H9 (cell line): ENCODE results near the gene NPBWR2. TPM values are rescaled to one million over a fixed set of nuclear protein-coding genes. Genes with fewer than 3 reads are reported as not detected.
"Not testable (repeated sequence)": the region's sequence is repeated elsewhere in the genome, so short reads cannot be mapped to it uniquely, and the experiment has no call there.

Experiments used
- DNase-seq: peaks from one replicate; pipeline ENCODE4 v3.0.0-alpha.2; 2017
- H2AFZ ChIP-seq: one replicate; pipeline ENCODE4 v1.6.1; 2013; ENCODE audit warnings: mild to moderate bottlenecking, low read length, control low read depth, moderate library complexity
- H2AK5ac ChIP-seq: 2 replicates; pipeline ENCODE4 v1.6.1; 2013; ENCODE audit warnings: low read length, control low read depth, mixed read lengths; ENCODE audit not compliant: insufficient read length
- H2BK120ac ChIP-seq: one replicate; pipeline ENCODE4 v1.6.1; 2013; ENCODE audit warnings: low read depth, mild to moderate bottlenecking, low read length, control low read depth, inconsistent platforms; ENCODE audit not compliant: poor library complexity, severe bottlenecking
- H2BK12ac ChIP-seq: 2 replicates; pipeline ENCODE4 v1.6.1; 2013; ENCODE audit warnings: low read length, control low read depth, mixed read lengths, low read depth; ENCODE audit not compliant: insufficient read length
- H2BK15ac ChIP-seq: 2 replicates; pipeline ENCODE4 v1.6.1; 2013; ENCODE audit warnings: low read depth, low read length, control low read depth
- H2BK20ac ChIP-seq: one replicate; pipeline ENCODE4 v1.6.1; 2013; ENCODE audit warnings: low read depth, mild to moderate bottlenecking, low read length, control low read depth, inconsistent platforms; ENCODE audit not compliant: poor library complexity, severe bottlenecking
- H2BK5ac ChIP-seq: 2 replicates; pipeline ENCODE4 v1.6.1; 2013; ENCODE audit warnings: low read length, control low read depth, mixed read lengths; ENCODE audit not compliant: insufficient read length
- H3K14ac ChIP-seq: 2 replicates; pipeline ENCODE4 v1.6.1; 2013; ENCODE audit warnings: low read length, control low read depth; ENCODE audit not compliant: insufficient read depth
- H3K18ac ChIP-seq: 2 replicates; pipeline ENCODE4 v1.6.1; 2013; ENCODE audit warnings: low read depth, mild to moderate bottlenecking, mixed read lengths, low read length, control low read depth; ENCODE audit not compliant: insufficient read length
- H3K23ac ChIP-seq: 2 replicates; pipeline ENCODE4 v1.6.1; 2013; ENCODE audit warnings: low read length, control low read depth, mixed read lengths, low read depth; ENCODE audit not compliant: insufficient read length
- H3K23me2 ChIP-seq: 2 replicates; pipeline ENCODE4 v1.6.1; 2013; ENCODE audit warnings: low read depth, mild to moderate bottlenecking, mixed read lengths, low read length, control low read depth; ENCODE audit not compliant: insufficient read length, poor library complexity, severe bottlenecking
- H3K27ac ChIP-seq: 2 replicates; pipeline ENCODE4 v1.5.1; 2013; ENCODE audit warnings: low read length, control low read depth, mixed read lengths, low read depth; ENCODE audit not compliant: insufficient read length
- H3K27me3 ChIP-seq: 2 replicates; pipeline ENCODE4 v1.6.1; 2013; ENCODE audit warnings: low read length, control low read depth, inconsistent platforms; ENCODE audit not compliant: insufficient read depth
- H3K4ac ChIP-seq: 2 replicates; pipeline ENCODE4 v1.6.1; 2013; ENCODE audit warnings: low read depth, mild to moderate bottlenecking, control low read depth, inconsistent platforms, low read length, moderate library complexity
- H3K4me1 ChIP-seq: 2 replicates; pipeline ENCODE4 v1.6.1; 2013; ENCODE audit warnings: low read length, control low read depth, inconsistent platforms; ENCODE audit not compliant: insufficient read depth
- H3K4me2 ChIP-seq: 2 replicates; pipeline ENCODE4 v1.6.1; 2013; ENCODE audit warnings: low read length, control low read depth, mixed read lengths; ENCODE audit not compliant: insufficient read length, insufficient read depth
- H3K56ac ChIP-seq: 2 replicates; pipeline ENCODE4 v1.6.1; 2013; ENCODE audit warnings: low read depth, mild to moderate bottlenecking, mixed read lengths, low read length, control low read depth; ENCODE audit not compliant: insufficient read length
- H3K79me1 ChIP-seq: 2 replicates; pipeline ENCODE4 v1.6.1; 2013; ENCODE audit warnings: low read depth, mild to moderate bottlenecking, moderate library complexity, low read length, control low read depth, inconsistent platforms; ENCODE audit not compliant: insufficient read depth, poor library complexity, severe bottlenecking
- H3K79me2 ChIP-seq: 2 replicates; pipeline ENCODE4 v1.6.1; 2013; ENCODE audit warnings: low read length, control low read depth, inconsistent platforms; ENCODE audit not compliant: insufficient read depth
- H3K9ac ChIP-seq: 2 replicates; pipeline ENCODE4 v1.6.1; 2013; ENCODE audit warnings: low read length, control low read depth, mixed read lengths; ENCODE audit not compliant: insufficient read length; ENCODE audit errors: extremely low read depth
- H3K9me3 ChIP-seq: one replicate; pipeline ENCODE4 v1.6.1; 2013; ENCODE audit warnings: low read depth, low read length, inconsistent platforms; ENCODE audit not compliant: control insufficient read depth
- H3T11ph ChIP-seq: one replicate; pipeline ENCODE4 v1.6.1; 2013; ENCODE audit warnings: mild to moderate bottlenecking, low read length, control low read depth, inconsistent platforms
- H4K20me1 ChIP-seq: one replicate; pipeline ENCODE4 v1.6.1; 2013; ENCODE audit not compliant: control insufficient read depth, insufficient read length, insufficient read depth
- H4K5ac ChIP-seq: 2 replicates; pipeline ENCODE4 v1.6.1; 2013; ENCODE audit warnings: low read depth, mild to moderate bottlenecking, mixed read lengths, low read length, control low read depth; ENCODE audit not compliant: insufficient read length
- H4K8ac ChIP-seq: replicated peaks from 2 replicates; pipeline ENCODE4 v1.6.1; 2013; ENCODE audit warnings: low read length, control low read depth, mixed read lengths, low read depth; ENCODE audit not compliant: insufficient read length
- H4K91ac ChIP-seq: 2 replicates; pipeline ENCODE4 v1.6.1; 2013; ENCODE audit warnings: low read depth, mild to moderate bottlenecking, moderate library complexity, mixed read lengths, low read length, control low read depth; ENCODE audit not compliant: insufficient read length
- H3K27ac Mint-ChIP-seq, 3 experiments: 2 replicates in 2 of 3; 3 replicates in 1 of 3; pipeline ENCODE4 v1.8.0; 2020 to 2021; ENCODE audit warnings: mixed read lengths in 3 of 3, mild to moderate bottlenecking in 1 of 3, moderate library complexity in 1 of 3
- H3K27me3 Mint-ChIP-seq: 2 replicates; pipeline ENCODE4 v1.8.0; 2021; ENCODE audit warnings: low read depth, mild to moderate bottlenecking, moderate library complexity, mixed read lengths
- H3K36me3 Mint-ChIP-seq, 3 experiments: 2 replicates in 2 of 3; 3 replicates in 1 of 3; pipeline ENCODE4 v1.8.0; 2020 to 2021; ENCODE audit warnings: low read depth in 3 of 3, mixed read lengths in 3 of 3; ENCODE audit not compliant: insufficient read depth in 1 of 3
- H3K4me1 Mint-ChIP-seq, 2 experiments: 2 replicates each; pipeline ENCODE4 v1.8.0; 2020; ENCODE audit warnings: mixed read lengths in 2 of 2
- H3K4me3 Mint-ChIP-seq, 2 experiments: 2 replicates in 1 of 2; 3 replicates in 1 of 2; pipeline ENCODE4 v1.8.0; 2020 to 2021; ENCODE audit warnings: mild to moderate bottlenecking in 2 of 2, mixed read lengths in 2 of 2, moderate library complexity in 1 of 2
- H3K9me3 Mint-ChIP-seq, 2 experiments: 2 replicates in 1 of 2; 3 replicates in 1 of 2; pipeline ENCODE4 v1.8.0; 2020; ENCODE audit warnings: mild to moderate bottlenecking in 2 of 2, mixed read lengths in 2 of 2, moderate library complexity in 1 of 2
- WGBS: extraction: QIAGEN DNeasy Blood & Tissue Kit; methylation state at CpG from one replicate; pipeline ENCODE4 v1.1.7; 2013; ENCODE audit warnings: missing lambda C conversion rate, low lambda C conversion rate, mixed read lengths; ENCODE audit not compliant: insufficient read length; ENCODE audit errors: extremely low coverage; 5-methylcytosine and 5-hydroxymethylcytosine counted together
- total RNA-seq: library from RNA; stranded (reverse); gene quantifications from 2 replicates; pipeline ENCODE4 v1.2.1, GENCODE V29; 2021

NPBWR2 gene
- total RNA-seq, 1 experiment from 2014 or later = not detected

GRCh38 chr20:64087226-64087825, 20.0 kb downstream of the NPBWR2 start:
- H3K27me3 Mint-ChIP-seq = peaks cover 59% of the 10 kb centered on the region
- not testable (repeated sequence) for H4K20me1 ChIP-seq, H4K91ac ChIP-seq, H3K18ac ChIP-seq, H2BK12ac ChIP-seq, H3K4me2 ChIP-seq, H3K4me1 ChIP-seq, H2AK5ac ChIP-seq, H2BK120ac ChIP-seq, H2BK5ac ChIP-seq, H3K56ac ChIP-seq, H3K36me3 Mint-ChIP-seq, H3K4me3 Mint-ChIP-seq, H3K4ac ChIP-seq, H2BK15ac ChIP-seq, H3K79me1 ChIP-seq, H3T11ph ChIP-seq, H3K9me3 ChIP-seq, H3K79me2 ChIP-seq, H3K27ac ChIP-seq, H3K27me3 ChIP-seq, H2AFZ ChIP-seq, H4K8ac ChIP-seq, H3K27ac Mint-ChIP-seq, H2BK20ac ChIP-seq, H3K9ac ChIP-seq, H3K23ac ChIP-seq, DNase-seq, H3K9me3 Mint-ChIP-seq, H4K5ac ChIP-seq, H3K14ac ChIP-seq
- peaks cover 13 to 25% of the 10 kb centered on the region in 2 experiments for H3K4me1 Mint-ChIP-seq
- WGBS = no CpG with 5 or more reads among the region's 36 CpGs
- H3K23me2 ChIP-seq = peaks cover 13% of the 10 kb centered on the region
